Measurements from ENCODE around the gene OR13H1. TPM values are rescaled to one million over a fixed set of nuclear protein-coding genes. Genes with fewer than 3 reads are reported as not detected.

The OR13H1 gene
- total and polyA plus RNA-seq, 9 of the 15 experiments (the other 6 are each of a cell fraction or from before 2014, with no cell fraction given), result not detected

DNA sequence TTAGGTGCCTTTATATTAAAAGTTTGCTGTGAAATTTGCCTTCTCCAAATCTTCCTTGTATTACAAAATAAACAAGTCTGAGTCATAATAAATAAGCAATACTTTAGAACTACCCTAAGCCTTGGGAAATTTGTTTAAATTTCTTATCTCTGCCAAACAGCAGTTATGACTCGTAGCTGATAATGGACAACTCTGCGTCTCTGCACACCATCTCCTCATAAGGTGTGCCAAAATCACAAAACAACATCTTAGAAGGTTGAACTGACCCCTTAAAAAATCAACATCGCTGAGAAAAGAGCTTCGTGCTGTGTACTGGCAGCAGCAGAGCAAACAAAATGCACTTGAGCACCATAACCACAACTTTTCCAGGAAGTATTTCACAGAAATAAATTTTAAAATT lies 22.0 kb downstream of the OR13H1 start (continued):
- TF ChIP-seq MTA2 (IDR thresholded peaks at IDR 0.05; ENCODE audit: low read depth), result peak; percentile 86
- TF ChIP-seq THRAP3 (IDR thresholded peaks at IDR 0.05; ENCODE audit: borderline replicate concordance), result no peak
- TF ChIP-seq, protein P1, sequence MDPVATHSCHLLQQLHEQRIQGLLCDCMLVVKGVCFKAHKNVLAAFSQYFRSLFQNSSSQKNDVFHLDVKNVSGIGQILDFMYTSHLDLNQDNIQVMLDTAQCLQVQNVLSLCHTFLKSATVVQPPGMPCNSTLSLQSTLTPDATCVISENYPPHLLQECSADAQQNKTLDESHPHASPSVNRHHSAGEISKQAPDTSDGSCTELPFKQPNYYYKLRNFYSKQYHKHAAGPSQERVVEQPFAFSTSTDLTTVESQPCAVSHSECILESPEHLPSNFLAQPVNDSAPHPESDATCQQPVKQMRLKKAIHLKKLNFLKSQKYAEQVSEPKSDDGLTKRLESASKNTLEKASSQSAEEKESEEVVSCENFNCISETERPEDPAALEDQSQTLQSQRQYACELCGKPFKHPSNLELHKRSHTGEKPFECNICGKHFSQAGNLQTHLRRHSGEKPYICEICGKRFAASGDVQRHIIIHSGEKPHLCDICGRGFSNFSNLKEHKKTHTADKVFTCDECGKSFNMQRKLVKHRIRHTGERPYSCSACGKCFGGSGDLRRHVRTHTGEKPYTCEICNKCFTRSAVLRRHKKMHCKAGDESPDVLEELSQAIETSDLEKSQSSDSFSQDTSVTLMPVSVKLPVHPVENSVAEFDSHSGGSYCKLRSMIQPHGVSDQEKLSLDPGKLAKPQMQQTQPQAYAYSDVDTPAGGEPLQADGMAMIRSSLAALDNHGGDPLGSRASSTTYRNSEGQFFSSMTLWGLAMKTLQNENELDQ (CRISPR knock-in tag; IDR thresholded peaks at IDR 0.05; ENCODE audit: borderline replicate concordance), result no peak
- TF ChIP-seq SMAD4 (CRISPR knock-in tag; conservative IDR thresholded peaks at IDR 0.05), result 0 out of 2 replicates have a peak, but pooled peaks have one; percentile 25
- TF ChIP-seq, protein P2, sequence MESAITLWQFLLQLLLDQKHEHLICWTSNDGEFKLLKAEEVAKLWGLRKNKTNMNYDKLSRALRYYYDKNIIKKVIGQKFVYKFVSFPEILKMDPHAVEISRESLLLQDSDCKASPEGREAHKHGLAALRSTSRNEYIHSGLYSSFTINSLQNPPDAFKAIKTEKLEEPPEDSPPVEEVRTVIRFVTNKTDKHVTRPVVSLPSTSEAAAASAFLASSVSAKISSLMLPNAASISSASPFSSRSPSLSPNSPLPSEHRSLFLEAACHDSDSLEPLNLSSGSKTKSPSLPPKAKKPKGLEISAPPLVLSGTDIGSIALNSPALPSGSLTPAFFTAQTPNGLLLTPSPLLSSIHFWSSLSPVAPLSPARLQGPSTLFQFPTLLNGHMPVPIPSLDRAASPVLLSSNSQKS (CRISPR knock-in tag; IDR thresholded peaks at IDR 0.05), result no peak
- TF ChIP-seq KDM1A (IDR thresholded peaks at IDR 0.05), result peak; percentile 68; a peak in 3 of 4 replicates
- no peak for TF ChIP-seq ZNF282 (CRISPR knock-in tag; IDR thresholded peaks at IDR 0.05)
- peak; percentile 74 for TF ChIP-seq CCNT2 (IDR thresholded peaks at IDR 0.05; ENCODE audit: borderline replicate concordance, extremely low read depth, insufficient read length, low read depth, low read length)
- TF ChIP-seq, protein P3, sequence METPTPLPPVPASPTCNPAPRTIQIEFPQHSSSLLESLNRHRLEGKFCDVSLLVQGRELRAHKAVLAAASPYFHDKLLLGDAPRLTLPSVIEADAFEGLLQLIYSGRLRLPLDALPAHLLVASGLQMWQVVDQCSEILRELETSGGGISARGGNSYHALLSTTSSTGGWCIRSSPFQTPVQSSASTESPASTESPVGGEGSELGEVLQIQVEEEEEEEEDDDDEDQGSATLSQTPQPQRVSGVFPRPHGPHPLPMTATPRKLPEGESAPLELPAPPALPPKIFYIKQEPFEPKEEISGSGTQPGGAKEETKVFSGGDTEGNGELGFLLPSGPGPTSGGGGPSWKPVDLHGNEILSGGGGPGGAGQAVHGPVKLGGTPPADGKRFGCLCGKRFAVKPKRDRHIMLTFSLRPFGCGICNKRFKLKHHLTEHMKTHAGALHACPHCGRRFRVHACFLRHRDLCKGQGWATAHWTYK (CRISPR knock-in tag; IDR thresholded peaks at IDR 0.05), result 0 out of 2 replicates have a peak, but pooled peaks have one; percentile 33
- TF ChIP-seq SOX6 (IDR thresholded peaks at IDR 0.05), result peak; percentile 87
- peak; percentile 79; the same call in 1 of the 2 replicates for TF ChIP-seq CTBP1 (IDR thresholded peaks at IDR 0.05; ENCODE audit: borderline replicate concordance)
- TF ChIP-seq ZEB2 (IDR thresholded peaks at IDR 0.05), result peak; percentile 91
- TF ChIP-seq NFRKB (IDR thresholded peaks at IDR 0.05; ENCODE audit: low read depth), result no peak
- no peak for TF ChIP-seq POLR3A (IDR thresholded peaks at IDR 0.05; ENCODE audit: borderline replicate concordance, extremely low read depth, insufficient read depth, insufficient read length)
- peak; percentile 93 for TF ChIP-seq TAL1 (IDR thresholded peaks at IDR 0.05)
- TF ChIP-seq CC2D1A (IDR thresholded peaks at IDR 0.05), result peak; percentile 55; the same call in 1 of the 2 replicates
- TF ChIP-seq, protein P4, sequence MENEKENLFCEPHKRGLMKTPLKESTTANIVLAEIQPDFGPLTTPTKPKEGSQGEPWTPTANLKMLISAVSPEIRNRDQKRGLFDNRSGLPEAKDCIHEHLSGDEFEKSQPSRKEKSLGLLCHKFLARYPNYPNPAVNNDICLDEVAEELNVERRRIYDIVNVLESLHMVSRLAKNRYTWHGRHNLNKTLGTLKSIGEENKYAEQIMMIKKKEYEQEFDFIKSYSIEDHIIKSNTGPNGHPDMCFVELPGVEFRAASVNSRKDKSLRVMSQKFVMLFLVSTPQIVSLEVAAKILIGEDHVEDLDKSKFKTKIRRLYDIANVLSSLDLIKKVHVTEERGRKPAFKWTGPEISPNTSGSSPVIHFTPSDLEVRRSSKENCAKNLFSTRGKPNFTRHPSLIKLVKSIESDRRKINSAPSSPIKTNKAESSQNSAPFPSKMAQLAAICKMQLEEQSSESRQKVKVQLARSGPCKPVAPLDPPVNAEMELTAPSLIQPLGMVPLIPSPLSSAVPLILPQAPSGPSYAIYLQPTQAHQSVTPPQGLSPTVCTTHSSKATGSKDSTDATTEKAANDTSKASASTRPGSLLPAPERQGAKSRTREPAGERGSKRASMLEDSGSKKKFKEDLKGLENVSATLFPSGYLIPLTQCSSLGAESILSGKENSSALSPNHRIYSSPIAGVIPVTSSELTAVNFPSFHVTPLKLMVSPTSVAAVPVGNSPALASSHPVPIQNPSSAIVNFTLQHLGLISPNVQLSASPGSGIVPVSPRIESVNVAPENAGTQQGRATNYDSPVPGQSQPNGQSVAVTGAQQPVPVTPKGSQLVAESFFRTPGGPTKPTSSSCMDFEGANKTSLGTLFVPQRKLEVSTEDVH (IDR thresholded peaks at IDR 0.05; ENCODE audit: low read depth, partially characterized antibody), result no peak
- peak; percentile 62 for TF ChIP-seq LCOR (CRISPR knock-in tag; IDR thresholded peaks at IDR 0.05)
- peak; percentile 64; the same call in 1 of the 2 replicates for TF ChIP-seq CREM (IDR thresholded peaks at IDR 0.05; ENCODE audit: low read depth)
- peak; percentile 97 for TF ChIP-seq ARID1B (IDR thresholded peaks at IDR 0.05)
- TF ChIP-seq HDAC3 (IDR thresholded peaks at IDR 0.05; ENCODE audit: borderline replicate concordance, partially characterized antibody), result peak; percentile 52
- peak; percentile 69; the same call in 1 of the 2 replicates for TF ChIP-seq JUN (IDR thresholded peaks at IDR 0.05; ENCODE audit: borderline replicate concordance, low read depth, low read length)
- no peak for TF ChIP-seq JUN (CRISPR knock-in tag; IDR thresholded peaks at IDR 0.05; ENCODE audit: borderline replicate concordance)
- TF ChIP-seq HEY1 (CRISPR knock-in tag; IDR thresholded peaks at IDR 0.05; ENCODE audit: borderline replicate concordance), result no peak

All from K562 (cell line).